Liver (tissue), 9 donors: ENCODE results near the gene ZNF799. TPM values are rescaled to one million over a fixed set of nuclear protein-coding genes. Genes with fewer than 3 reads are reported as not detected.
"Not testable (repeated sequence)": the region's sequence is repeated elsewhere in the genome, so short reads cannot be mapped to it uniquely, and the experiment has no call there.

Source experiments
- DNase-seq: peaks from one replicate; pipeline ENCODE4 v3.0.0-alpha.2; 2017; ENCODE audit warnings: low spot score
- H3K27ac ChIP-seq, 2 donors: one replicate each; pipeline ENCODE4 v1.7.0; 2013; ENCODE audit warnings: inconsistent platforms in 2 of 2, low read length in 2 of 2, control low read depth in 1 of 2, low read depth in 1 of 2, mild to moderate bottlenecking in 1 of 2
- H3K27me3 ChIP-seq, 4 donors: one replicate each; pipeline versions ENCODE4 v1.6.1 to v1.7.0; 2013; ENCODE audit warnings: low read length in 3 of 4, inconsistent platforms in 1 of 4, mild to moderate bottlenecking in 1 of 4, moderate library complexity in 1 of 4; ENCODE audit not compliant: control insufficient read depth in 4 of 4, insufficient read depth in 4 of 4
- H3K36me3 ChIP-seq, 4 donors: one replicate each; pipeline versions ENCODE4 v1.6.1 to v1.7.0; 2013; ENCODE audit warnings: low read length in 3 of 4, mild to moderate bottlenecking in 3 of 4, low read depth in 1 of 4, moderate library complexity in 1 of 4; ENCODE audit not compliant: control insufficient read depth in 4 of 4, insufficient read depth in 3 of 4
- H3K4me1 ChIP-seq, 4 donors: one replicate each; pipeline versions ENCODE4 v1.6.1 to v1.7.0; 2013; ENCODE audit warnings: low read length in 3 of 4, mild to moderate bottlenecking in 3 of 4, moderate library complexity in 1 of 4; ENCODE audit not compliant: control insufficient read depth in 4 of 4, insufficient read depth in 4 of 4
- H3K4me3 ChIP-seq, 3 donors: one replicate each; pipeline versions ENCODE4 v1.6.1 to v1.7.0; 2013; ENCODE audit warnings: low read length in 3 of 3, control low read depth in 1 of 3, low read depth in 1 of 3, mild to moderate bottlenecking in 1 of 3
- H3K9ac ChIP-seq, 2 donors: one replicate each; pipeline ENCODE4 v1.7.0; 2013; ENCODE audit warnings: low read length in 2 of 2, mild to moderate bottlenecking in 2 of 2, moderate library complexity in 2 of 2, control low read depth in 1 of 2, low read depth in 1 of 2
- H3K9me3 ChIP-seq, 4 donors: one replicate each; pipeline versions ENCODE4 v1.6.1 to v1.7.0; 2013; ENCODE audit warnings: low read length in 3 of 4; ENCODE audit not compliant: control insufficient read depth in 4 of 4
- ATF3 ChIP-seq: IDR thresholded peaks from 2 replicates; pipeline ENCODE4 v1.6.1; 2016; ENCODE audit warnings: antibody characterized with exemption
- EGR1 ChIP-seq, 2 donors: IDR thresholded peaks; 2 replicates each; pipeline ENCODE4 v1.6.1; 2016 to 2018; ENCODE audit warnings: antibody characterized with exemption in 2 of 2, low read depth in 2 of 2
- FOXA1 ChIP-seq: IDR thresholded peaks from 2 replicates; pipeline ENCODE4 v1.6.1; 2016; ENCODE audit warnings: antibody characterized with exemption
- FOXA2 ChIP-seq: IDR thresholded peaks from 2 replicates; pipeline ENCODE4 v1.6.1; 2016; ENCODE audit warnings: antibody characterized with exemption
- GABPA ChIP-seq, 2 donors: IDR thresholded peaks in 1 of 2; conservative IDR thresholded peaks in 1 of 2; 2 replicates each; pipeline ENCODE4 v1.6.1; 2016; ENCODE audit warnings: antibody characterized with exemption in 2 of 2, mild to moderate bottlenecking in 1 of 2, moderate library complexity in 1 of 2
- HNF4A ChIP-seq, 2 donors: conservative IDR thresholded peaks; 2 replicates each; pipeline ENCODE4 v1.6.1; 2016; ENCODE audit warnings: antibody characterized with exemption in 2 of 2, mild to moderate bottlenecking in 2 of 2
- HNF4G ChIP-seq: IDR thresholded peaks from 2 replicates; pipeline ENCODE4 v1.6.1; 2016; ENCODE audit warnings: antibody characterized with exemption
- JUND ChIP-seq, 2 donors: IDR thresholded peaks; 2 replicates each; pipeline ENCODE4 v1.6.1; 2016; ENCODE audit warnings: antibody characterized with exemption in 2 of 2
- MAX ChIP-seq: IDR thresholded peaks from 2 replicates; pipeline ENCODE4 v1.6.1; 2016; ENCODE audit warnings: antibody characterized with exemption
- NR2F2 ChIP-seq: IDR thresholded peaks from 2 replicates; pipeline ENCODE4 v1.6.1; 2016; ENCODE audit warnings: antibody characterized with exemption
- RAD21 ChIP-seq, 2 donors: IDR thresholded peaks; 2 replicates each; pipeline ENCODE4 v1.6.1; 2016; ENCODE audit warnings: antibody characterized with exemption in 2 of 2, mild to moderate bottlenecking in 2 of 2
- RXRA ChIP-seq, 2 donors: IDR thresholded peaks; 2 replicates each; pipeline ENCODE4 v1.6.1; 2017 to 2018; ENCODE audit warnings: antibody characterized with exemption in 2 of 2, mild to moderate bottlenecking in 1 of 2
- SP1 ChIP-seq: IDR thresholded peaks from 2 replicates; pipeline ENCODE4 v1.6.1; 2018; ENCODE audit warnings: antibody characterized with exemption, mild to moderate bottlenecking
- TAF1 ChIP-seq: conservative IDR thresholded peaks from 2 replicates; pipeline ENCODE4 v1.6.1; 2016; ENCODE audit warnings: antibody characterized with exemption, mild to moderate bottlenecking
- YY1 ChIP-seq: IDR thresholded peaks from 2 replicates; pipeline ENCODE4 v1.6.1; 2016; ENCODE audit warnings: antibody characterized with exemption, mild to moderate bottlenecking
- ZBTB33 ChIP-seq: IDR thresholded peaks from 2 replicates; pipeline ENCODE4 v1.6.1; 2016; ENCODE audit warnings: antibody characterized with exemption
- WGBS: extraction: QIAGEN DNeasy Blood & Tissue Kit; methylation state at CpG from one replicate; pipeline ENCODE4 v1.1.7; 2013; 5-methylcytosine and 5-hydroxymethylcytosine counted together
- polyA plus RNA-seq, 2 donors: library from polyadenylated mRNA; stranded (reverse) in 1 of 2; unstranded in 1 of 2; fragments of 200-250 nt in 1 of 2; fragments of >200 nt in 1 of 2; fragmentation: Nextera tagmentation in 1 of 2; extraction: Ambion mirVana in 1 of 2; gene quantifications; one replicate each; pipeline versions ENCODE4 v1.2.1 to v1.2.3, GENCODE V29; 2013 to 2015
- total RNA-seq, 2 donors: library from RNA; depleted of rRNA; stranded (reverse); fragments of >200 nt; gene quantifications; one replicate each; pipeline ENCODE4 v1.2.3, GENCODE V29; 2014
- TF ChIP-seq, protein P1 (sequence below): fragments of 150-350 bp; IDR thresholded peaks from 2 replicates; pipeline ENCODE4 v1.5.1; 2017; ENCODE audit warnings: improper control_type of control experiment, low read depth, low read length; ENCODE audit not compliant: missing input control
- TF ChIP-seq, protein P2 (sequence below): IDR thresholded peaks from 2 replicates; pipeline ENCODE4 v1.6.1; 2016; ENCODE audit warnings: antibody characterized with exemption, mild to moderate bottlenecking
- donor health status: healthy.
- donor health status: healthy.
- donor health status: healthy.
- donor health status: healthy.
- donor health status: healthy.

Gene ZNF799
- total and polyA plus RNA-seq, 4 donors, result 1.6 to 5.3 (median 2.5) TPM

DNA sequence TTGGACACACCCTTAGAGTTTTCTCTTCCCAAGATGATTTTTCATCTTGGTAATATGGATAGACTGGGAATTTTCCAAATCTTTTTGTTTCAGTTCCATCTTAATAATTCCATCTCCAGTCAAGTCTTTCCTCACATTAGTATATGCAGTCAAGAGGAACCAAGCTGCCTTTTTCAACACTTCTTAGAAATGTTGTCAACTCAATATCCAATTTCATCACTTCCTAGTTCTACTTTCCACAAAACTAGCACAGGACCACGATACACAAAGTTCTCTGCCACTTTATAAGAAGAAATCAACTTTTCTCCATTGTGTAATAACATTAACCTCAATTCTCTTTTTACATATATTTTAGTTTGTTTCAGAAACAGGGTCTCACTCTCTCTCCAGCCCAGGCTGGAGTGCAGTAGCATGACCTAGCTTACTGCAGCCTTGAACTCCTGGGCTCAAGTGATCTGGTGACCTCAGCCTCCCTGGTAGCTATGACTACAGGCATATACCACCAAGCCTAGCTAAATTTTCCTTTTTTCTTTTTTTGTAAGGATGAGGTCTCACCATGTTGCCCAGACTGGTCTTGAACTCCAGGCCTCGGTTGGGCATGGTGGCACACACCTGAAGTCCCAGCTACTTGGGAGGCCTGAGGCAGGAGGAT lies 24.3 kb upstream of the ZNF799 start:
- no peak overlapping the region for H3K9ac ChIP-seq
- no peaks in the 10 kb centered on the region for H3K27me3 ChIP-seq
- peaks cover 7 to 27% (median 13%) of the 10 kb centered on the region in 4 donors for H3K9me3 ChIP-seq
- 94% methylated on average over 2 of the region's 2 CpGs for WGBS
- no peaks in the 10 kb centered on the region for H3K4me1 ChIP-seq
- H3K36me3 ChIP-seq, result peaks cover 0 to 13% (median 9%) of the 10 kb centered on the region in 4 donors
- H3K4me3 ChIP-seq, result peak overlapping the region in 1 of 3 donors; percentile 27
- no peak overlapping the region for H3K27ac ChIP-seq
- TF ChIP-seq ATF3, result no peak
- TF ChIP-seq JUND (IDR thresholded peaks at IDR 0.05), result no peak
- TF ChIP-seq FOXA2, result no peak
- TF ChIP-seq TAF1, result no peak
- TF ChIP-seq, protein P1, sequence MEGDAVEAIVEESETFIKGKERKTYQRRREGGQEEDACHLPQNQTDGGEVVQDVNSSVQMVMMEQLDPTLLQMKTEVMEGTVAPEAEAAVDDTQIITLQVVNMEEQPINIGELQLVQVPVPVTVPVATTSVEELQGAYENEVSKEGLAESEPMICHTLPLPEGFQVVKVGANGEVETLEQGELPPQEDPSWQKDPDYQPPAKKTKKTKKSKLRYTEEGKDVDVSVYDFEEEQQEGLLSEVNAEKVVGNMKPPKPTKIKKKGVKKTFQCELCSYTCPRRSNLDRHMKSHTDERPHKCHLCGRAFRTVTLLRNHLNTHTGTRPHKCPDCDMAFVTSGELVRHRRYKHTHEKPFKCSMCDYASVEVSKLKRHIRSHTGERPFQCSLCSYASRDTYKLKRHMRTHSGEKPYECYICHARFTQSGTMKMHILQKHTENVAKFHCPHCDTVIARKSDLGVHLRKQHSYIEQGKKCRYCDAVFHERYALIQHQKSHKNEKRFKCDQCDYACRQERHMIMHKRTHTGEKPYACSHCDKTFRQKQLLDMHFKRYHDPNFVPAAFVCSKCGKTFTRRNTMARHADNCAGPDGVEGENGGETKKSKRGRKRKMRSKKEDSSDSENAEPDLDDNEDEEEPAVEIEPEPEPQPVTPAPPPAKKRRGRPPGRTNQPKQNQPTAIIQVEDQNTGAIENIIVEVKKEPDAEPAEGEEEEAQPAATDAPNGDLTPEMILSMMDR, result no peak
- no peak for TF ChIP-seq SP1
- no peak for TF ChIP-seq RXRA (IDR thresholded peaks at IDR 0.05)
- no peak for TF ChIP-seq YY1
- no peak for TF ChIP-seq GABPA (IDR thresholded peaks at IDR 0.05 in 1 of 2, conservative IDR thresholded peaks at IDR 0.05 in 1 of 2)
- no peak for TF ChIP-seq FOXA1
- TF ChIP-seq RAD21 (IDR thresholded peaks at IDR 0.05), result no peak
- no peak for TF ChIP-seq MAX
- no peak for TF ChIP-seq ZBTB33
- no peak for TF ChIP-seq HNF4A (conservative IDR thresholded peaks at IDR 0.05)
- TF ChIP-seq, protein P2, sequence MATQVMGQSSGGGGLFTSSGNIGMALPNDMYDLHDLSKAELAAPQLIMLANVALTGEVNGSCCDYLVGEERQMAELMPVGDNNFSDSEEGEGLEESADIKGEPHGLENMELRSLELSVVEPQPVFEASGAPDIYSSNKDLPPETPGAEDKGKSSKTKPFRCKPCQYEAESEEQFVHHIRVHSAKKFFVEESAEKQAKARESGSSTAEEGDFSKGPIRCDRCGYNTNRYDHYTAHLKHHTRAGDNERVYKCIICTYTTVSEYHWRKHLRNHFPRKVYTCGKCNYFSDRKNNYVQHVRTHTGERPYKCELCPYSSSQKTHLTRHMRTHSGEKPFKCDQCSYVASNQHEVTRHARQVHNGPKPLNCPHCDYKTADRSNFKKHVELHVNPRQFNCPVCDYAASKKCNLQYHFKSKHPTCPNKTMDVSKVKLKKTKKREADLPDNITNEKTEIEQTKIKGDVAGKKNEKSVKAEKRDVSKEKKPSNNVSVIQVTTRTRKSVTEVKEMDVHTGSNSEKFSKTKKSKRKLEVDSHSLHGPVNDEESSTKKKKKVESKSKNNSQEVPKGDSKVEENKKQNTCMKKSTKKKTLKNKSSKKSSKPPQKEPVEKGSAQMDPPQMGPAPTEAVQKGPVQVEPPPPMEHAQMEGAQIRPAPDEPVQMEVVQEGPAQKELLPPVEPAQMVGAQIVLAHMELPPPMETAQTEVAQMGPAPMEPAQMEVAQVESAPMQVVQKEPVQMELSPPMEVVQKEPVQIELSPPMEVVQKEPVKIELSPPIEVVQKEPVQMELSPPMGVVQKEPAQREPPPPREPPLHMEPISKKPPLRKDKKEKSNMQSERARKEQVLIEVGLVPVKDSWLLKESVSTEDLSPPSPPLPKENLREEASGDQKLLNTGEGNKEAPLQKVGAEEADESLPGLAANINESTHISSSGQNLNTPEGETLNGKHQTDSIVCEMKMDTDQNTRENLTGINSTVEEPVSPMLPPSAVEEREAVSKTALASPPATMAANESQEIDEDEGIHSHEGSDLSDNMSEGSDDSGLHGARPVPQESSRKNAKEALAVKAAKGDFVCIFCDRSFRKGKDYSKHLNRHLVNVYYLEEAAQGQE, result no peak
- no peak for TF ChIP-seq EGR1 (IDR thresholded peaks at IDR 0.05; ENCODE audit: low read depth in 2 of 2)
- TF ChIP-seq NR2F2, result no peak
- TF ChIP-seq HNF4G, result no peak
- DNase-seq, result no peak

DNA sequence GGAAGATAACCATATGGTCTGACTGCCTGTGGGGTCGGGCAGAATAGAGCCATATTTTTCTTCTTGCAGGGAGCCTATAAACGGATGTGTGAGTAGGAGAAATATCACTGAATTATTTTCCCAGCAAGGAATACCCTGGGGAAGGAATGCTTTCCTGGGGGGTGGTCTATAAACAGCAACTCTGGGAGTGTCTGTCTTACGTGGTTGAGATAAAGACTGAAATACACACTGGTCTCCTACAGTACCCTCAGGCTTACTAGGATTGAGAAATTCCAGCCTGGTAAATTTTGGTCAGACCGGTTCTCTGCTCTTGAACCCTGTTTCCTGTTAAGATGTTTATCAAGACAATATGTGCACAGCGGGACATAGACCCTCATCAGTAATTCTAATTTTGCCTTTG lies 16.2 kb upstream of the ZNF799 start:
- not testable (repeated sequence) for H3K36me3 ChIP-seq, H3K4me3 ChIP-seq, H3K9ac ChIP-seq, H3K4me1 ChIP-seq, H3K27ac ChIP-seq, H3K27me3 ChIP-seq, DNase-seq
- peaks cover 0 to 15% (median 8%) of the 10 kb centered on the region in 4 donors for H3K9me3 ChIP-seq
- WGBS, result 97% methylated on average over 5 of the region's 5 CpGs
